Astrocyte of the cerebellum (primary cell): ENCODE results near the gene KCNRG.

Experiments
- DNase-seq: peaks from one replicate; pipeline ENCODE4 v3.0.0-alpha.2; 2011; ENCODE audit warnings: low read depth
- H3K4me3 ChIP-seq: 2 replicates; pipeline ENCODE4 v1.5.1; 2011; ENCODE audit warnings: mild to moderate bottlenecking, low read depth, low read length, moderate library complexity
- in situ Hi-C: cut with HindIII; loops from 2 replicates; pipeline ENCODE4 v1.10.0; 2017; ENCODE audit warnings: low sequenced_read_pairs
- TF ChIP-seq, protein P1 (sequence below): IDR thresholded peaks from 2 replicates; pipeline ENCODE4 v1.5.1; 2012; ENCODE audit warnings: low read length, low read depth, moderate library complexity, mild to moderate bottlenecking; ENCODE audit errors: missing control alignments

KCNRG gene

GRCh38 chr13:50069261-50069660 is 54.0 kb downstream of the KCNRG start:
- no peak overlapping the region for H3K4me3 ChIP-seq
- in situ Hi-C loops, result no loop called here
- no peak for DNase-seq
- TF ChIP-seq, protein P1, sequence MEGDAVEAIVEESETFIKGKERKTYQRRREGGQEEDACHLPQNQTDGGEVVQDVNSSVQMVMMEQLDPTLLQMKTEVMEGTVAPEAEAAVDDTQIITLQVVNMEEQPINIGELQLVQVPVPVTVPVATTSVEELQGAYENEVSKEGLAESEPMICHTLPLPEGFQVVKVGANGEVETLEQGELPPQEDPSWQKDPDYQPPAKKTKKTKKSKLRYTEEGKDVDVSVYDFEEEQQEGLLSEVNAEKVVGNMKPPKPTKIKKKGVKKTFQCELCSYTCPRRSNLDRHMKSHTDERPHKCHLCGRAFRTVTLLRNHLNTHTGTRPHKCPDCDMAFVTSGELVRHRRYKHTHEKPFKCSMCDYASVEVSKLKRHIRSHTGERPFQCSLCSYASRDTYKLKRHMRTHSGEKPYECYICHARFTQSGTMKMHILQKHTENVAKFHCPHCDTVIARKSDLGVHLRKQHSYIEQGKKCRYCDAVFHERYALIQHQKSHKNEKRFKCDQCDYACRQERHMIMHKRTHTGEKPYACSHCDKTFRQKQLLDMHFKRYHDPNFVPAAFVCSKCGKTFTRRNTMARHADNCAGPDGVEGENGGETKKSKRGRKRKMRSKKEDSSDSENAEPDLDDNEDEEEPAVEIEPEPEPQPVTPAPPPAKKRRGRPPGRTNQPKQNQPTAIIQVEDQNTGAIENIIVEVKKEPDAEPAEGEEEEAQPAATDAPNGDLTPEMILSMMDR, result no peak

DNA sequence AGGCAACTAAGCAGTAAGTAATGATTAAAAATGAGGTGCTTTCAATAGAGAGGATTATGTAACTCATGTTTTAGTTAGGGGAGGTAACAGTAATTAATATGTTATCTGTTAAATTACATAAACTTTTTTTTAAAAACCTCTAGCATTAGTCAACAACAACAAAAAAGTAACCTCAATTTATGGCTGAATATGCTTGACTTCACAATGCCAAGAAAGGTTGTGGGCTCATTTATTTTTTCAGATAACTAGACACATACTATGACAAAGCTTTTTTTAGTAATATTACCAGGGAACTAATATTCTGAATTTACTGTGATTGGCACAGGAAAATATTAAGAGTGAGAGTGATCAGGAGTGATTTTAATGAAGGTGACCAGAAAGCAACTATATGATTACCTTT is 54.9 kb downstream of the KCNRG start:
- no peak overlapping the region for H3K4me3 ChIP-seq
- no peak for DNase-seq
- TF ChIP-seq, protein P1, result no peak
- in situ Hi-C loops, result no loop called here
